Measurements from ENCODE around the gene CST1.
"Not testable (repeated sequence)": the region's sequence is repeated elsewhere in the genome, so short reads cannot be mapped to it uniquely, and the experiment has no call there.

The CST1 gene

GRCh38 chr20:23753589-23753988 is 2.9 kb upstream of the CST1 start:
- FAIRE-seq, result no peak

- no peak for FAIRE-seq
These were observed 2.4 kb upstream of the CST1 start for GRCh38 chr20:23753194-23753548.

- FAIRE-seq, result no peak
These were observed 1.9 kb upstream of the CST1 start for GRCh38 chr20:23752481-23753193.

- no peak for FAIRE-seq
These were observed 1.3 kb upstream of the CST1 start for GRCh38 chr20:23752019-23752418.

- FAIRE-seq, result no peak
These were observed 989 bp downstream of the CST1 start for GRCh38 chr20:23749746-23750145.

- FAIRE-seq, result not testable (repeated sequence)
These were observed 1.8 kb downstream of the CST1 start for GRCh38 chr20:23748975-23749374.

GRCh38 chr20:23747551-23747950 is 3.2 kb downstream of the CST1 start:
- FAIRE-seq, result not testable (repeated sequence)

GRCh38 chr20:23747092-23747491 is 3.6 kb downstream of the CST1 start:
- FAIRE-seq, result not testable (repeated sequence)

GRCh38 chr20:23746321-23746720 is 4.4 kb downstream of the CST1 start:
- FAIRE-seq, result no peak

GRCh38 chr20:23745247-23745646 is 5.5 kb downstream of the CST1 start:
- FAIRE-seq, result no peak

- FAIRE-seq, result no peak
These were observed 5.9 kb downstream of the CST1 start for GRCh38 chr20:23744817-23745216.

GRCh38 chr20:23735391-23735790 is 15.3 kb downstream of the CST1 start:
- not testable (repeated sequence) for FAIRE-seq

GRCh38 chr20:23734949-23735348 is 15.8 kb downstream of the CST1 start:
- FAIRE-seq, result not testable (repeated sequence)

- FAIRE-seq, result not testable (repeated sequence)
These were observed 16.3 kb downstream of the CST1 start for GRCh38 chr20:23734440-23734839.

GRCh38 chr20:23727016-23727415 is 23.7 kb downstream of the CST1 start:
- FAIRE-seq, result no peak

- FAIRE-seq, result no peak
These were observed 25.6 kb downstream of the CST1 start for GRCh38 chr20:23725102-23725501.

- FAIRE-seq, result not testable (repeated sequence)
These were observed 27.0 kb downstream of the CST1 start for GRCh38 chr20:23723659-23724307.

- FAIRE-seq, result not testable (repeated sequence)
These were observed 27.9 kb downstream of the CST1 start for GRCh38 chr20:23722851-23723250.

GRCh38 chr20:23721962-23722361 is 28.8 kb downstream of the CST1 start:
- no peak for FAIRE-seq

- not testable (repeated sequence) for FAIRE-seq
These were observed 31.4 kb downstream of the CST1 start for GRCh38 chr20:23719351-23719750.

GRCh38 chr20:23711778-23712177 is 39.0 kb downstream of the CST1 start:
- not testable (repeated sequence) for FAIRE-seq

GRCh38 chr20:23710771-23711170 is 40.0 kb downstream of the CST1 start:
- FAIRE-seq, result no peak

- no peak for FAIRE-seq
These were observed 44.8 kb downstream of the CST1 start for GRCh38 chr20:23705895-23706294.

GRCh38 chr20:23702021-23702420 is 48.7 kb downstream of the CST1 start:
- no peak for FAIRE-seq

GRCh38 chr20:23700931-23701330 is 49.8 kb downstream of the CST1 start:
- no peak for FAIRE-seq

Measured in colon (tissue), 2 donors.